Activated CD8-positive, alpha-beta memory T cell treated with anti-CD3 and anti-CD28 coated beads, Interleukin-2, amount 50 U/mL, for 1 hour (primary cell): ENCODE results near the gene SLFNL1.

Source experiments
- DNase-seq: peaks from one replicate; pipeline ENCODE4 v3.0.0-alpha.2; 2020; ENCODE audit errors: extremely low read depth

The SLFNL1 gene

GRCh38 chr1:40986328-40986783, 35.2 kb downstream of the SLFNL1 start:
- no peak for DNase-seq

GRCh38 chr1:40985875-40986274, 35.6 kb downstream of the SLFNL1 start:
- no peak for DNase-seq

GRCh38 chr1:40985161-40985560, 36.4 kb downstream of the SLFNL1 start:
- no peak for DNase-seq

GRCh38 chr1:40984531-40984930, 37.0 kb downstream of the SLFNL1 start:
- no peak for DNase-seq

- no peak for DNase-seq
Measured at GRCh38 chr1:40984066-40984465, 37.5 kb downstream of the SLFNL1 start.

GRCh38 chr1:40983286-40983685, 38.2 kb downstream of the SLFNL1 start:
- no peak for DNase-seq

GRCh38 chr1:40982721-40983120, 38.8 kb downstream of the SLFNL1 start:
- no peak for DNase-seq

- DNase-seq, result no peak
Measured at GRCh38 chr1:40981691-40982448, 39.7 kb downstream of the SLFNL1 start.

- no peak for DNase-seq
Measured at GRCh38 chr1:40980453-40981121, 40.9 kb downstream of the SLFNL1 start.

- DNase-seq, result no peak
Measured at GRCh38 chr1:40980068-40980452, 41.5 kb downstream of the SLFNL1 start.

- peak; percentile 80 for DNase-seq
Measured at GRCh38 chr1:40979241-40980067, 42.1 kb downstream of the SLFNL1 start, which contains the start of gene CTPS1. Gene CTPS1 (plus strand): TSS chr1:40979696. CDS start chr1:40983291, 3,595 bp downstream.

GRCh38 chr1:40978886-40979240, 42.7 kb downstream of the SLFNL1 start:
- no peak for DNase-seq

- no peak for DNase-seq
Measured at GRCh38 chr1:40977716-40978115, 43.8 kb downstream of the SLFNL1 start.

- DNase-seq, result no peak
Measured at GRCh38 chr1:40976952-40977690, 44.4 kb downstream of the SLFNL1 start.

GRCh38 chr1:40974945-40975344, 46.6 kb downstream of the SLFNL1 start:
- DNase-seq, result no peak

- no peak for DNase-seq
Measured at GRCh38 chr1:40973912-40974311, 47.6 kb downstream of the SLFNL1 start.

GRCh38 chr1:40971966-40972365, 49.6 kb downstream of the SLFNL1 start:
- DNase-seq, result no peak

GRCh38 chr1:40969445-40969844, 52.1 kb downstream of the SLFNL1 start:
- no peak for DNase-seq

GRCh38 chr1:40966417-40966816, 55.1 kb downstream of the SLFNL1 start:
- no peak for DNase-seq
